Bone marrow (tissue), 2 donors: ENCODE measurements around the gene ZNF649.
"Not testable (repeated sequence)": the region's sequence is repeated elsewhere in the genome, so short reads cannot be mapped to it uniquely, and the experiment has no call there.

ENCODE experiments used
- DNase-seq, 2 donors: peaks; one replicate each; lab custom pipeline; 2025; lab: John Stamatoyannopoulos, UW

The ZNF649 gene

GRCh38 chr19:51904331-51905165 lies at the start of gene ZNF649:
Gene ZNF649, minus strand, starts transcription at chr19:51905017. Its CDS starts 4,910 bp downstream, at chr19:51900107.
- DNase-seq, result peak; percentile 67

- DNase-seq, result no peak
These were observed 44.2 kb upstream of the ZNF649 start for GRCh38 chr19:51948975-51949374.

GRCh38 chr19:51946602-51947001 lies 41.8 kb upstream of the ZNF649 start:
- no peak for DNase-seq

- no peak for DNase-seq
These were observed 40.2 kb upstream of the ZNF649 start for GRCh38 chr19:51944798-51945552.

GRCh38 chr19:51938936-51939335 lies 34.1 kb upstream of the ZNF649 start:
- no peak for DNase-seq

GRCh38 chr19:51931921-51932320 lies 27.1 kb upstream of the ZNF649 start:
- no peak for DNase-seq

GRCh38 chr19:51927859-51928258 lies 23.0 kb upstream of the ZNF649 start:
- no peak for DNase-seq

GRCh38 chr19:51926784-51927741 lies 22.2 kb upstream of the ZNF649 start, which contains the start of gene ZNF613:
Gene ZNF613, plus strand, starts transcription at chr19:51927472. Its CDS starts 8,749 bp downstream, at chr19:51936221.
- DNase-seq, result peak; percentile 78 to 86

- DNase-seq, result no peak
These were observed 21.6 kb upstream of the ZNF649 start for GRCh38 chr19:51926426-51926783.

- no peak for DNase-seq
These were observed 17.1 kb upstream of the ZNF649 start for GRCh38 chr19:51921949-51922348.

GRCh38 chr19:51919606-51920005 lies 14.8 kb upstream of the ZNF649 start:
- DNase-seq, result no peak

GRCh38 chr19:51916167-51916566 lies 11.3 kb upstream of the ZNF649 start:
- no peak for DNase-seq

GRCh38 chr19:51915324-51915867 lies 10.6 kb upstream of the ZNF649 start:
- DNase-seq, result no peak

GRCh38 chr19:51907981-51908380 lies 3.2 kb upstream of the ZNF649 start:
- not testable (repeated sequence) for DNase-seq

- not testable (repeated sequence) for DNase-seq
These were observed 1.3 kb upstream of the ZNF649 start for GRCh38 chr19:51906108-51906507.

GRCh38 chr19:51905639-51906038 lies 822 bp upstream of the ZNF649 start:
- not testable (repeated sequence) for DNase-seq

- DNase-seq, result no peak
These were observed 389 bp upstream of the ZNF649 start for GRCh38 chr19:51905206-51905605.

- no peak for DNase-seq
These were observed 1.6 kb downstream of the ZNF649 start for GRCh38 chr19:51903192-51903591.

- DNase-seq, result no peak
These were observed 3.0 kb downstream of the ZNF649 start for GRCh38 chr19:51901860-51902259.

GRCh38 chr19:51891193-51891747 lies 13.5 kb downstream of the ZNF649 start:
- DNase-seq, result no peak

GRCh38 chr19:51889934-51890333 lies 14.9 kb downstream of the ZNF649 start:
- DNase-seq, result no peak
